HG02870 (cell line): Measurements from ENCODE around the gene ABHD18.
A peak's percentile ranks its signal among the peaks of the same experiment; 100 is the strongest.
"Not testable (repeated sequence)": the region's sequence is repeated elsewhere in the genome, so short reads cannot be mapped to it uniquely, and the experiment has no call there.

ENCODE experiments used
- ATAC-seq: cut with Tn5 transposase; IDR thresholded peaks from one replicate; pipeline ENCODE4 v1.9.1; 2021; ENCODE audit warnings: mild to moderate bottlenecking, moderate library complexity; ENCODE audit not compliant: unreplicated experiment

The ABHD18 gene

GRCh38 chr4:127965062-127965802 lies at the start of gene ABHD18, which contains the start of gene MFSD8:
Gene ABHD18, plus strand, starts transcription at chr4:127965406. Its CDS starts 17,550 bp downstream, at chr4:127982956.
Gene MFSD8, minus strand, starts transcription at chr4:127965173. Its CDS starts 40 bp downstream, at chr4:127965133.
- peak; percentile 94 for ATAC-seq

GRCh38 chr4:127916512-127916911 lies 48.7 kb upstream of the ABHD18 start:
- ATAC-seq: no peak

GRCh38 chr4:127917151-127917550 lies 48.1 kb upstream of the ABHD18 start:
- ATAC-seq: no peak

DNA sequence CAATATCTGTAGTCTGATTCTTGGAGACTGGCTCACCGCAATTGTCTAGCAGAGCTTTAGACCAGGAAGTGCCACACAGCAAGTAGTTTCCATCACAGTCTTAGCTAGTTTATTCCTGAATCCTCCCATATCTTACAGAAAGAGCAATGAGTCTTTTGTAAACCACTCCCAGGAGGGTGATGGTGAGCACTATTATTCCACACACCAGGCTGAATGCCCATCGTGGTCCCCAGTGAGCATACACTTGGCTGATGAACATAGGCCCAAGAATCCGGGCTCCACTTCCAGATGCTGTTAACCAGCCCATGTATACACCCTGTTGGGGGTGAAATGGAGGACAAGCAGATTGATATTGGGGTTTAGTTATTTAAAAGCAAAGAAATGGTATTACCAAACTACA lies 44.7 kb upstream of the ABHD18 start:
- no peak for ATAC-seq

- no peak for ATAC-seq
These were observed 43.0 kb upstream of the ABHD18 start for GRCh38 chr4:127922226-127922625.

DNA sequence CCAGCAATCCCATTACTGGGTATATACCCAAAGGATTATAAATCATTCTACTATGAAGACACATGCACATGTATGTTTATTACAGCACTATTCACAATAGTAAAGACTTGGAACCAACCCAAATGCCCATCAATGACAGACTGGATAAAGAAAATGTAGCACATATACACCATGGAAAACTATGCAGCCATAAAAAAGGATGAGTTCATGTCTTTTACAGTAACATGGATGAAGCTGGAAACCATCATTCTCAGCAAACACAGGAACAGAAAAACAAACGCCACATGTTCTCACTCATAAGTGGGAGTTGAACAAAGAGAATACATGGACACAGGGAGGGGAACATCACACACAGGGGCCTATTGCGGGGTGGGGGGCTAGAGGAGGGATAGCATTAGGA lies 39.5 kb upstream of the ABHD18 start:
- not testable (repeated sequence) for ATAC-seq

DNA sequence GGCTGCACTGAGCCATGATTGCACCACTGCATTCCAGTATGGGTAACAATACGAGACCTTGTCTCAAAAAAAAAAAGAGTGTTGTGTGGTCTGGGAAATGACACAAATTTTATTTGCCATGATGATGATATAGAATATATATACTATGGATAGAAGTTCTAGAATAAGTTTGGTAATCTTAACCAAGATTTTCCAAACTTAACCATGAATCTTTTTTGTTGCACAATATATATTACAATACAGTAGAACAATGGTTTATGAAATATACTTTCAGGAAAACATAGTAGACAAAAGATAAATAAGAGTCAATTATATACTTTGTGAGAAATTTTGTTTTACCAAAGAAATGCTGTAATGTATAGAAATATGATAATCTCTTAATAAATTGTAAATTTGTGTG lies 35.0 kb upstream of the ABHD18 start:
- no peak for ATAC-seq

GRCh38 chr4:127931836-127932235 lies 33.4 kb upstream of the ABHD18 start:
- ATAC-seq: not testable (repeated sequence)

GRCh38 chr4:127936974-127937373 lies 28.2 kb upstream of the ABHD18 start:
- no peak for ATAC-seq

GRCh38 chr4:127957105-127957504 lies 8.1 kb upstream of the ABHD18 start:
- no peak for ATAC-seq

DNA sequence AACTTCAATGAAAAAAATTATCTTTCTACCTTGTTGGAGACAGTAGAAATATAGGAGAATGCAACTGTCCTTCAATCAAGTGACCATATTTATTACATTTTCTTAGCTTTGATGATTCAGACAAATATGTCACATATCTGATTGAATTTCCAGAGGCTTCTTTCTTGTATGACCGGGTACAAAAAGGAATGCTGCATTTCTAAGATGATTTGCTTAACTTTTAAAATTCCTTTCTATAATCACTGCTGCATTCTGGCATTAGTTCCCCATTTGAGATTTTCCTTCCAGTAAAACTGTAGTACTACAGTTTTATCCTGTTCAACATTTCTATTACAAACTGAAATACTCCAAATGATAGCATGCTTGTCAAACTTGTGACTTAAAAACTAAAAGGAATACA lies 5.4 kb upstream of the ABHD18 start:
- no peak for ATAC-seq

- ATAC-seq: not testable (repeated sequence)
These were observed 1.4 kb upstream of the ABHD18 start for GRCh38 chr4:127963633-127964398.

- peak; percentile 13 for ATAC-seq
These were observed 662 bp upstream of the ABHD18 start for GRCh38 chr4:127964426-127965061.

DNA sequence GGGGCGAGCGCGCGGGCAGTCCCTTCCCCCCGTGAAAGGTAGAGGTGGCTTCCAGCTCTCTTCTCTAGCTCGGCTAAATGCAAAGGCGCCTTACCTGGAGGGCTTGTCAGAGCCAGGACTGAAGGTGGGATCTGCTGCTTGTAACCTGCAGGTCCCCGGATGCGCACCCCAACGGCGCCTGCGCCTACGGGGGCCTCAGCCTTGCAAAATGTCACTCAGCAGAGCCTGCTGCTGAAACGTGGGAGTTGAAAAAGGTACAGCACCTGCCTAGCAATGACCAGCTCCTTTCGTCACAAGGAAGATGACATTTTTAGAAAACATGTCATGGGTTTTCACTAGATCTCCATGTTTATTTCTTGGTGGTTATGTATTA lies 583 bp downstream of the ABHD18 start:
- peak; percentile 25 for ATAC-seq

DNA sequence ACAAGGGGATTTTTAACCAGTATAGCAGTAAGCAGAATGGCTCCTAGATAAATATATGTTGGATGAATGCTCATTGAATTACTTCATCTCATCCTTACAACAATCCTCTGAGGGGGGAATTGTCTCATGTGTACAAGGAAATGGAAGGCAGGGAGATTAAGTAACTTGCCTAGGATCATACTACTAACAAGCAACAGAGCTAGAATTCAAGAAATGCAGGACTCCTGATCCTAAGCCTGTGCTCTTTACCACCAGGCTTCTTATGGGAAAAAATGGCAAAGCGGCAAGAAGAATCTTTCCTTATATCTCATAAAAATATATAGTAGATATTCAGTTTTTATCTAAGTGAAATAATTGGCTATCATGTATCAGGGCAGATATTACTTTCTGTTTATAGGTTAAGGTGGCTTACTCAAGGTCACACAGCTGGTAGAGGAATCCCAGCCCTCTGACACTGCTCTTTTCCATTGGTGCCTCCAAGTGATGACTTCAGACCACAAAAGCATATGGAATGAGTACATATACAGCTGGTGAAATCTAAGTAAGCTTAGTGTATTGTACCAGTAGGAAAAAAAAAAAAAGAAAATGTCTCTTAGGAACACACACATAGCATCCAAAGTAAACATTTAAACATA lies 2.1 kb downstream of the ABHD18 start:
- ATAC-seq: no peak

GRCh38 chr4:127968586-127968985 lies 3.4 kb downstream of the ABHD18 start:
- ATAC-seq: no peak

DNA sequence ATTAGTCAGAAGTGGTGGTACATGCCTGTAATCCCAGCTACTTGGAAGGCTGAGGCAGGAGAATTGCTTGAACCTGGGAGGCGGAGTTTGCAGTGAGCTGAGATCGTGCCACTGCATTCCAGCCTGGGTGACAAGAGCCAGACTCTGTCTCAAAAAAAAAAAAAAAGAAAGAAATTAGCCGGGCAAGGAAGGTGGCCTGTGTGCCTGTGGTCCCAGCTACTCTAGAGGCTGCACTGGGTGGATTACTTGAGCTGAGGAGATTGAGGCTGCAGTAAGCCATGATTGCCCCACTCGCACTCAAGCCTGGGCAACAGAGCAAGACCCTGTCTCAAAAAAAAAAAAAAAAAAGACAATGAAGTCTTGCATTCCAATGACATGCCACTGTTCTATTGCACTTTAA lies 5.7 kb downstream of the ABHD18 start:
- ATAC-seq: not testable (repeated sequence)

DNA sequence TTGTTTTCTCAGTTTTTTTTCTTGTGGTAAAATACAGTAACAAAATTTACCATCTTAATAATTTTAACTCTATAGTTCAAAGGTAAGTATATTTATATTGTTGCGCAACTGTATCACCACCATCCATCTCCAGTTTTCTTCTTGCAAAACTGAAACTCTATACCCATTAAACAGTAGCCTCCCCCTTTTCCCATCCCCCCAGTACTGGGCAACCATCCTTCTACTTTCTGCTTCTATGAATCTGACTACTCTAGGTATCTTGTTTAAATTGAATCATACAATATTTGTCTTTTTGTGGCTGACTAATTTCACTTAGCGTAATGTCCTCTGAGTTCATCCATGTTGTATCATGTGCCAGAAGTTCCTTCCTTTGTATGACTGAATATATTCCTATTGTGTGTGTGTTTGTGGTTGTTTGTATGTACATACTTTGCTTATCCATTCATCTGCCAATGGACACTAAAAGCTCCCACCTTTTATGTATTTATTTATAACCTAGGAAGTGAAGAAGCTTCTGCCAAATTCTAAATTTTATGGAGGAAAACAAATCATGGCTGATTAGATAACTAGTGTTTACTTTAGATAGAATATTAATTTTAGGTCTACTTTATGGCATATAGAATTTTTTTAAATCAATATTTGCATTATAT lies 10.0 kb downstream of the ABHD18 start:
- ATAC-seq: no peak

DNA sequence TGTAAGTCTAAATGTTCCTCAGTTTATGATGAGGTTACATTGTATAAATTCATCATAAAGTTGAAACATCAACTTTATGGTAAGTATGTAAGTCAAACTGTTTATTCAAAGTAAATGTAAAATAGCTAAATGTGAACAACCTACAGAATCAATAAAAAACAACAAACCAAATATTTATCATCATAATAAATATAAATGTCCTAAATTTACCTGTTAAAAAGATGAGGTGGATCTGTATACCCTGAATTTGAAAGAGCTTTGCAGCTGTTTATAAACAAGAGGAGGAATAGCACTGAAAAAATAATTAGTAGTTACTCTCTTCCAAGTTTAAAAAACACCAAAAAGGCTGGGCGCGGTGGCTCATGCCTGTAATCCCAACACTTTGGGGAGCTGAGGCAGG lies 13.7 kb downstream of the ABHD18 start:
- ATAC-seq: no peak

DNA sequence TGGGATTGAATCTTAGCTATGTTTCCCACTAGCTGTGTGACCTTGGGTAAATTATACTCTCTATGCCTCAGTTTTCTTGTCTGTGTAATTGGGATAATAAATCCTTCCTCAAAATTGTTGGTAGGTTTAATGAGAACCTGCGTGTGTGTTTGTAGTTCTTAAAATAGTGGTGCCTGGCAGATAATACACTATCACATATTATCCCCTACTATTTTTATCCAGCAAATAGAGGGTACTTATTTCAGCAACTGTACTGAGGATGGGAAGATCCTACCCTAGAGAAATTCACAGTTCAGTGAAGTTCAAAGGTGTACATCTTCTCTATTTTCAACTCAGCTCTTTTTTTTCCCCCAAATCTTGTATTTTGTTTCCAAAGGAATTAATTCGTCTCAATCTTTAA lies 17.2 kb downstream of the ABHD18 start:
- no peak for ATAC-seq

DNA sequence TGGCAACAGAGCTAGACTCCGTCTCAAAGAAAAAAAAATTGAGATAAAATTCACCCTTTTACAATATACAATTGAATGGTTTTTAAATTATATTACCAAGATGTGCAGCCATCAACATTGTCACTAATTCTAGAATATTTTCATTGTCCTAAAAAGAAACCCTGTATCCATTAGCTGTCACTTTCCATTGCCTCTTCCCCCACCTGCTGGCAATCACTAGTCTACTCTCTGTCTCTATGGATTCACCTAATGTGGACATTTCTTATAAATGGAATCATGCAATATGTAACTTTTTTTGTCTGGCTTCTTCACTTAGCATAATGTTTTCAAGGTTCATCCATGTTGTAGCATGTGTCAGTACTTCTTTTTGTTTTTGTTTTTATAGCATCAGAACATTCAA lies 20.8 kb downstream of the ABHD18 start:
- no peak for ATAC-seq
